Large intestine (tissue), 3 donors: ENCODE measurements around the gene SLC6A12. TPM values are rescaled to one million over a fixed set of nuclear protein-coding genes. Genes with fewer than 3 reads are reported as not detected.

ENCODE experiments used
- DNase-seq, 2 donors: peaks; one replicate each; pipeline versions ENCODE4 v3.0.0 to v3.0.0-alpha.2; 2013
- H3K27ac ChIP-seq: one replicate; pipeline ENCODE4 v1.5.1; 2013; ENCODE audit warnings: low read length
- H3K27me3 ChIP-seq: 2 replicates; pipeline ENCODE4 v1.6.1; 2013; ENCODE audit warnings: low read length; ENCODE audit not compliant: control insufficient read depth, insufficient read depth
- H3K36me3 ChIP-seq: 2 replicates; pipeline ENCODE4 v1.6.1; 2013; ENCODE audit warnings: low read length; ENCODE audit not compliant: control insufficient read depth, insufficient read depth
- H3K4me1 ChIP-seq: one replicate; pipeline ENCODE4 v1.6.1; 2013; ENCODE audit warnings: low read length; ENCODE audit not compliant: control insufficient read depth, insufficient read depth
- H3K4me3 ChIP-seq: one replicate; pipeline ENCODE4 v1.5.1; 2013; ENCODE audit warnings: low read length
- H3K9me3 ChIP-seq: one replicate; pipeline ENCODE4 v1.6.1; 2013; ENCODE audit warnings: mild to moderate bottlenecking, low read depth, low read length, moderate library complexity; ENCODE audit not compliant: control insufficient read depth
- WGBS: methylation state at CpG from one replicate; pipeline ENCODE4 v1.1.5; 2013; ENCODE audit warnings: low lambda C conversion rate; ENCODE audit not compliant: insufficient coverage; 5-methylcytosine and 5-hydroxymethylcytosine counted together
- polyA plus RNA-seq: library from polyadenylated mRNA; unstranded; fragments of 120-200 nt; gene quantifications from one replicate; pipeline ENCODE4 v1.2.1, GENCODE V29; 2013

SLC6A12 gene
- polyA plus RNA-seq, 1 donor = 0.27 TPM

DNA sequence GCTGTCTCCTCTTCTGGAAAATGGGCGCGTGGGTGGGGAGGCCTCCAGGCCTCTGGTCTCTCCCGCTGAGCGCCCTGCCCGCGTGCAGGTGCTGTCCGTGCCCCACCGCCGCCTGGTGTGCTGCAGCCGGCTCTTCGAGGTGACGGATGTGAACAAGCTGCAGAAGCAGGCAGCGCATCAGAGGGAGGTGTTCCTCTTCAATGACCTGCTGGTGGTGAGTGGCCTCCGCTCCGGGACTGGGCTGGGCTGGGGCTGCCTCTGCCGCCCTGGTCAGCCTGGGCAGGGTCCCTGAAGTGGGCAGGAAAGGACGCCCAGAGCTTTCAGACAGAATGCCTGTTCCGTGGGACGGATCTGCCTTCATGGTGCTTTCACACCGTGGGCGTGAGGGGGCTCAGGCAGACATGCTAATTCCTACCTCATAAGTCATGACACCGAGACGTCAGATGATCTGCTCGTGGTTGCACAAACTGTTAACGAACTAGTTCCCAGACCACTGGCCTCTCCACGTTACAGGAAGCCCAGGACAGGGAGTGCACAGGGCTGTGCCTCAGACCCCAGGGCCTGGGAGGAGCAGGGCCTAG, 50.5 kb downstream of the SLC6A12 start:
- Histone ChIP-seq H3K27ac (no peak overlapping the region), H3K27me3 (peaks cover 5% of the 10 kb centered on the region), H3K4me1 (peaks cover 35% of the 10 kb centered on the region), H3K9me3 (peaks cover 3% of the 10 kb centered on the region), H3K36me3 (no peaks in the 10 kb centered on the region), H3K4me3 (no peak overlapping the region)
- no peak for DNase-seq
- WGBS = no CpG with 5 or more reads among the region's 26 CpGs

DNA sequence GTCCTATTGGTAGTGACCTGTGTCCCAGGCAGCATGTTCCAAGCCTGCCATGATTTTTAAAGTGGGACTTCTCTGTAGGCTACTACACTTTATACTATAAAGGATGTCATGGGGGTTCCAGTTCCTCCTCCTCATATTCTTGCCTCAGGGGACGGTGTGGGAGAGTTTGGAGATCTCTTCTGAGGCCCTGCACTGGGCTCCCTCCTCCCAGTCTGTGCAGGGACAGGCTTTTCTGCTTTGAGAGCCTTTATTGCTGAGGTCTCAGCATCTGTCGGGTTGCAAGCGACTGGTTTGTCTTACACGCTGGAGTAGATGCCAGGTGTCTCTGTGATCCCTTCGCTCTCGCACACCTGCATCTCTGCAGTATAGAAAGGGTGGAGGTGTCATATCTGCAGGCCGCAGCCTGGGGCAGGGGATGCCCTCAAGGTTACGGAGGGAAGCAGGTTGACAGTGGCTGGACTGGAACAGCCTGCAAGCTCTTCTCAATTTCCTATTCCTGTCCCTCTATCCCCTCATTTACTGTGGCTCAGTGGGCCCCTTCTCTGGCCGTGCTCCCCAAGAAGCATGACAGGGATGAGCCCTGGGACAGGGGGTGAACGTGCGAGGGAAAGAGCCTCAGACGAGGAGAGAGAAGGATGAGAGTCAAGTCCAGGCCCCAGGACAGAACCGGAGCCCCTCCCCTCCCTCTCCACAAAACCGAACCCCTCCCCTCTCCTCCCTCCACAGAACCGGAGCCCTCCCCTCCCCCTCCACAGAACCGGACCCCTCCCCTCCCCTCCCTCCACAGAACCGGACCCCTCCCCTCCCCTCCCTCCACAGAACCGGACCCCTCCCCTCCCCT, 51.3 kb downstream of the SLC6A12 start:
- Histone ChIP-seq H3K4me1 (peaks cover 27% of the 10 kb centered on the region), H3K27me3 (peaks cover 5% of the 10 kb centered on the region), H3K9me3 (peaks cover 3% of the 10 kb centered on the region), H3K36me3 (no peaks in the 10 kb centered on the region), H3K4me3 (no peak overlapping the region), H3K27ac (no peak overlapping the region)
- WGBS = no CpG with 5 or more reads among the region's 18 CpGs
- no peak for DNase-seq

DNA sequence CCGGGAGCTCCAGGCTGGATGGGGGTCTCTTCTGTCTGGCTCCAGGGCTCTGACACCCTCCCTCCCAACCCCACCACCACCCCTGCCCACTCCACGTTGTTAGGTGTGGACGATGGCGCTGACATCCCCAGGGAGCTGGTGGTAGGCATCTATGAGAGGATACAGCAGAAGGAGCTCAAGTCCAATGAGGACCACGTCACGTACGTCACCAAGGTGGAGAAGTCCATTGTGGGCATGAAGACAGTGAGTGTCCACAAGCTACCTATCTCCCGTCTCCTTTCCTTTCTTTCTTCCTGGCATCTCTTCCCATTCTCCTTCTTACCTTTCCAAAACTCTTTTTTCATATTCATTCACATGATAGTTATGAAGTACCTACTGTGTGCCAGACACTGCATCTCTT, 52.1 kb downstream of the SLC6A12 start:
- Histone ChIP-seq H3K9me3 (peaks cover 3% of the 10 kb centered on the region), H3K4me1 (peaks cover 19% of the 10 kb centered on the region), H3K4me3 (no peak overlapping the region), H3K27me3 (peaks cover 5% of the 10 kb centered on the region), H3K27ac (no peak overlapping the region), H3K36me3 (no peaks in the 10 kb centered on the region)
- no peak for DNase-seq
- 100% methylated on average over 4 of the region's 8 CpGs for WGBS

DNA sequence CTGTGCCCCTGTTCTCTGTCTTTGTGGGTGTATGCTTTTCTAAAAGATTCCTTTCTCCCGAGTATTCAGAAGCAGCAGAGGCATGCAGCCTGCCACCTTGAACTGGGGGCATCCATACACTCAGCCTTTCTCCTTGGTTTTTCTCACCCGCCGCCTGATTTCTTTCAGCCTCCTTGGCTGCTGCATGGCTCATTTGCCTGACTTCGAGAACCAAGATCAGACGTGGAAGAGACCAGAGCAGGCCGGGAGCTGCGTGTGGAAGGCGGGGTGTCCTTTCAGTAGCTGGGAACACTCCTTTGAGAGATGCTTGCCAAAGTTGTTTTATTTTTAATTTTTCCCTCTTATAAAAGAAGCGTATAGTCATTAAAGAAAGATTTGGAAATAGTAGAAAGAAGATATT, 53.1 kb downstream of the SLC6A12 start:
- Histone ChIP-seq H3K4me3 (no peak overlapping the region), H3K4me1 (peaks cover 11% of the 10 kb centered on the region), H3K27me3 (peaks cover 5% of the 10 kb centered on the region), H3K9me3 (peaks cover 3% of the 10 kb centered on the region), H3K27ac (no peak overlapping the region), H3K36me3 (no peaks in the 10 kb centered on the region)
- WGBS = 70% methylated on average over 2 of the region's 9 CpGs
- no peak for DNase-seq

DNA sequence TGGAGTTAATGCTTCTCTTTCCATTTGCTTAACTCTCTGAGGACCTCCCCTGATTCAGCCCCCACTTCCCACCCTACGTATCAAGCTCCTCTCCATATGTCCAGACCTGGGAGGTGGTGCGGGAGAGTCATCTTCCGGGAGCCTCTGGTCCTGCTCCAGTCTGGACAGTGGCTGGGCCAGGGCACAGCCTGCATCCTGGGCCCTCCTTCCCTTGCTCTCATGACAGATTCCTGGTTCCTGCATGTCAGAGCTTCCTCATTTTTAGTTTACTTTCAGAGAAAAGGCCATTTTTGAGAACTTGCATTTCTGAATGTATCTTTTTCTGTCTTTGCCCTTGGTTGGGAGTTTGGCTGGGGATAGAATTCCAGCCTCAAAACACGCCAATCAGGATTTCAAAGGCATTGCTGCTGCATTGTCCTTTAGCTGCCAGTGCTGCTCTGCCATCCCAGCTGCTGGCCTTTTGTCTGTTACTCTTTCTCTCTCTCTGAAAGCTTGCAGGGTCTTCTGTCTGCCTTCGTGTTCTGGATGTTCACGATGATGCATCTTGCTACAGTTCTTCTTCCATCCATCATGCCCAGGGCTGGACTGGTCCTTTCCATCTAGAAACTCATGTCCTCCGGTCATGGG, 54.7 kb downstream of the SLC6A12 start:
- peaks cover 5% of the 10 kb centered on the region for H3K27me3 ChIP-seq
- H3K4me3 ChIP-seq = no peak overlapping the region
- peaks cover 3% of the 10 kb centered on the region for H3K4me1 ChIP-seq
- H3K36me3 ChIP-seq = no peaks in the 10 kb centered on the region
- WGBS = 50% methylated on average over 1 of the region's 7 CpGs
- no peak for DNase-seq
- H3K9me3 ChIP-seq = peaks cover 3% of the 10 kb centered on the region
- H3K27ac ChIP-seq = no peak overlapping the region

DNA sequence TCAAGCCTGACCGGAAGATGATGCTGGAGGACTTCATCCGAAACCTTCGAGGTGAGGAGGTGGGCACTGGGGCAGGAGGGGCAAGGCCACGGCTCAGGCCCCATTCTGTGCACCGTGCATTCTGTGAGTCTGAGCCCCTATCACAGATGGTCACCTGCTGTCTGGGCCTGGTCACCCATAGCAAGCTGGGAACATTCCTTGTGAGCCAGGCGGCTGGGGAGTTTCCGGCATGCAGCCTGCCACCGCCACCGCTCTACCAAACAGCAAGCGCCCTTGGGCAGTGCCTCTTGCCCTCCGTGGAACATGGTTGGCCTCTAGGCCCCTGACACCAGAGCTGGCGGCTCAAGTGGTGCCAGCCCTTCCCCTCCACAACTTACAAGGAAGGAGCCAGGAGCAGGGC, 56.3 kb downstream of the SLC6A12 start:
- no peaks in the 10 kb centered on the region for H3K9me3 ChIP-seq
- H3K4me3 ChIP-seq = no peak overlapping the region
- DNase-seq = no peak
- H3K36me3 ChIP-seq = no peaks in the 10 kb centered on the region
- no CpG with 5 or more reads among the region's 12 CpGs for WGBS
- H3K27me3 ChIP-seq = peaks cover 5% of the 10 kb centered on the region
- peaks cover 4% of the 10 kb centered on the region for H3K4me1 ChIP-seq
- no peak overlapping the region for H3K27ac ChIP-seq

DNA sequence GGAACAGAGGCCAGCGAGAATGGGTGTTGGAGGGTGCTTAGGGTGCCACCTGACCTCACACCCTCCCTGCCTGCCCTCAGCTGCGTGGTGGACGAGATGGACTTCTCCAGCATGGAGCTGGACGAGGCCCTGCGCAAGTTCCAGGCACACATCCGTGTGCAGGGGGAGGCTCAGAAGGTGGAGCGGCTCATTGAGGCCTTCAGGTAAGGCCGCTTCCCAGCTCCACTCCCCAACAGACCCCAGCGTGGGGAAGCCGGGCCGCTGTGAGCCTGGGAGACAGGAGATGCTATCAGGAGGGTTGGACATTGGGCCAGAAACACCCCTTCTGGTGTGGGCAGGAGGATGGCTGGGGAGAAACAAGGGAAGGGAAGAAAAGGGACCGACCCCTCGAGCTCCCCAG, 57.0 kb downstream of the SLC6A12 start:
- Histone ChIP-seq H3K4me3 (no peak overlapping the region), H3K4me1 (peaks cover 10% of the 10 kb centered on the region), H3K9me3 (no peaks in the 10 kb centered on the region), H3K27ac (no peak overlapping the region), H3K36me3 (no peaks in the 10 kb centered on the region), H3K27me3 (no peaks in the 10 kb centered on the region)
- no CpG with 5 or more reads among the region's 13 CpGs for WGBS
- DNase-seq = no peak

DNA sequence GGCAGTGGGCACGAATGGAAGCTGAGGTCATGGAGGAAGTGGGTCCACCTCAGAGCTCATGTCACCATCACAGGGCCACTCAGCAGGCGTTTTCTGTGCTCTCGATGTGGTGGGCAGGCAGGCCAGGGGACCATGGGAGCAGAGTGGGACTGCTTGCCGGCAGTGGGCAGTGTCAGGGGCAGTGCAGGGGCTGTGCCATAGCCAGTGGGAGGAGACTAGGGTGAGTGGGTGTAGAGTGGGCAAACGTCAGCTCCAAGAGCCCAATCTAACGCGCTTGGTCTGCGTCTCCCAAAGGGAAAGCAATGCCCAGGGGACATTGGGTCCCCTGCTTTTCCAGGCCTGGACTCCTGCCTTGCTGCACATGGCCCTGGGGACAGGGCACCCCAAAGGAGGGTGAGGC, 58.3 kb downstream of the SLC6A12 start:
- peaks cover 16% of the 10 kb centered on the region for H3K4me1 ChIP-seq

DNA sequence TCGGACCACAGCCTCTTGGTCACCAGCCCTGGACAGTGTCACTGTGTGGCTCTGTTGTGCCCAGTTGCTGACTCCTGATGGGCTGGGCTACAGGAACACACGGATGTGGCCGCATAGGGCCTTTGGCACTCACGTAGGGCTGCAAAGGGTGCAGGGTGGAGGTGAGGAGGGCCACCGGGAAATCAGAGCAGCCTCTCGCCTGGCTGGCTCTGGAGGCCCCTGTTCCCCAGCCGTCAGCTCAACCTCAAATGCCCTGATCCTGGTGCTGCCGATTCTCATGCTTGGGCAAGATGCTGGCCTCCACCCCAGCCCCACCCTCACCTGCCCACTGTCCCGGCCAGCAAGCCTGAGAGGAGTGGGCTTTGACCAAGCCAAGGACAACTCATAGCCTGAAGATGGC, 59.0 kb downstream of the SLC6A12 start:
- WGBS = no CpG with 5 or more reads among the region's 9 CpGs
- Histone ChIP-seq H3K4me1 (peaks cover 16% of the 10 kb centered on the region), H3K36me3 (no peaks in the 10 kb centered on the region), H3K27ac (no peak overlapping the region), H3K9me3 (no peaks in the 10 kb centered on the region), H3K27me3 (no peaks in the 10 kb centered on the region), H3K4me3 (no peak overlapping the region)
- DNase-seq = no peak

More for the DNA sequence above, 58.3 kb downstream of the SLC6A12 start:
- Histone ChIP-seq H3K4me3 (no peak overlapping the region), H3K27me3 (no peaks in the 10 kb centered on the region), H3K9me3 (no peaks in the 10 kb centered on the region), H3K36me3 (no peaks in the 10 kb centered on the region), H3K27ac (no peak overlapping the region)
- WGBS = no CpG with 5 or more reads among the region's 8 CpGs
- DNase-seq = no peak

DNA sequence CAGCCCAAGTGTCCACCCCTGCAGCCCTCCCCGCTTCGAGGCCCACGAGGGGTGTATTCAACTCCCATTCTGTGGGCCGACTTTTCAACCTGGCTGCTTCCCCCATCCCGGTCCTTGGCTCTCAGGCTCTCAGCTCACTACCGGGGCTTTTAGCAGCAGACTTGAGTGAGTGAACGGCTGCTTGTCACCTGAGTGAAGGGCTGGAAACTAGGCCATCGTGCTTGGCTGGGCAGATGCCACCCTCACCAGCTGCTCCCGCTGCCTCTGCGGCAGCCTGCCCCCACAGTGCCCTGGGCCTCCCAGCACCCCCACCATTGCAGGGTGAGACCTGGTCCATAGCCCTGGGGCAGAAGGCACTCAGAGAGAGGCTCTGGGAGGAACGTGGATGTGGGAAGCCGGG, 59.9 kb downstream of the SLC6A12 start:
- WGBS = no CpG with 5 or more reads among the region's 12 CpGs
- peaks cover 16% of the 10 kb centered on the region for H3K4me1 ChIP-seq
- no peaks in the 10 kb centered on the region for H3K9me3 ChIP-seq
- DNase-seq = no peak
- no peaks in the 10 kb centered on the region for H3K27me3 ChIP-seq
- H3K36me3 ChIP-seq = no peaks in the 10 kb centered on the region
- H3K4me3 ChIP-seq = no peak overlapping the region
- no peak overlapping the region for H3K27ac ChIP-seq
